Spleen (tissue), 11 donors: Measurements from ENCODE around the gene ARHGAP24. TPM values are rescaled to one million over a fixed set of nuclear protein-coding genes. Genes with fewer than 3 reads are reported as not detected.
A peak's percentile ranks its signal among the peaks of the same experiment; 100 is the strongest.

Experiments used
- DNase-seq: peaks from one replicate; pipeline ENCODE4 v3.0.0-alpha.2; 2020
- H3K27ac ChIP-seq, 8 donors: fragments of 200-600 bp; sonication (generic) in 7 of 8; 1 replicate in 4 of 8; 2 replicates in 4 of 8; pipeline versions ENCODE4 v1.5.0 to v1.8.0; 2016 to 2021; ENCODE audit warnings: inconsistent platforms in 4 of 8, mild to moderate bottlenecking in 4 of 8, moderate library complexity in 1 of 8
- H3K27me3 ChIP-seq, 7 donors: fragments of 200-600 bp; sonication (generic) in 6 of 7; replicated peaks in 1 of 7; 1 replicate in 4 of 7; 2 replicates in 3 of 7; pipeline versions ENCODE4 v1.5.0 to v1.8.0; 2016 to 2021; ENCODE audit warnings: inconsistent platforms in 3 of 7, mild to moderate bottlenecking in 1 of 7
- H3K36me3 ChIP-seq, 6 donors: fragments of 200-600 bp; sonication (generic) in 5 of 6; 1 replicate in 4 of 6; 2 replicates in 2 of 6; pipeline versions ENCODE4 v1.5.0 to v1.8.0; 2016 to 2021; ENCODE audit warnings: inconsistent platforms in 2 of 6
- H3K4me1 ChIP-seq, 6 donors: fragments of 200-600 bp; sonication (generic) in 5 of 6; 1 replicate in 3 of 6; 2 replicates in 3 of 6; pipeline versions ENCODE4 v1.5.0 to v1.8.0; 2016 to 2021; ENCODE audit warnings: inconsistent platforms in 3 of 6
- H3K4me3 ChIP-seq, 8 donors: fragments of 200-600 bp; sonication (generic) in 7 of 8; 1 replicate in 4 of 8; 2 replicates in 4 of 8; pipeline versions ENCODE4 v1.5.0 to v1.8.0; 2016 to 2021; ENCODE audit warnings: inconsistent platforms in 4 of 8, mild to moderate bottlenecking in 4 of 8, moderate library complexity in 2 of 8
- H3K9me3 ChIP-seq, 8 donors: fragments of 200-600 bp; sonication (generic) in 7 of 8; 1 replicate in 4 of 8; 2 replicates in 4 of 8; pipeline versions ENCODE4 v1.5.0 to v1.8.0; 2016 to 2021; ENCODE audit warnings: inconsistent platforms in 4 of 8
- POLR2A ChIP-seq, 3 donors: fragments of 450-650 bp; IDR thresholded peaks; one replicate each; pipeline ENCODE4 v1.5.1; 2017; ENCODE audit warnings: antibody characterized with exemption in 3 of 3, mild to moderate bottlenecking in 1 of 3
- POLR2AphosphoS5 ChIP-seq, 3 donors: sonication (generic); formaldehyde crosslinking; IDR thresholded peaks; one replicate each; pipeline ENCODE4 v1.5.1; 2017; ENCODE audit warnings: antibody characterized with exemption in 3 of 3
- WGBS, 5 donors: extraction: QIAGEN DNeasy Blood & Tissue Kit in 3 of 5; methylation state at CpG; one replicate each; pipeline versions ENCODE4 v1.1.5 to v1.1.7; 2013 to 2018; 5-methylcytosine and 5-hydroxymethylcytosine counted together
- intact Hi-C: fragments of 100-400 bp; cut with DNase I; formaldehyde crosslinking; loops from one replicate; pipeline ENCODE4 v1.15.0; 2023; ENCODE audit warnings: low total_unique reads
- polyA plus RNA-seq, 3 donors: library from polyadenylated mRNA; stranded (reverse); fragments of 200-250 nt; gene quantifications; one replicate each; pipeline ENCODE4 v1.2.1, GENCODE V29; 2013
- total RNA-seq, 7 donors: library from RNA; depleted of rRNA in 3 of 7; stranded (reverse); fragments of >200 nt in 3 of 7; fragmentation: NEBNext Ultra II Directional in 4 of 7; extraction: Animal tissue kit (Norgen Biotek cat#: 25700) in 4 of 7; gene quantifications; one replicate each; pipeline versions ENCODE4 v1.1.0 to v1.2.1, GENCODE V29; 2016 to 2021
- TF ChIP-seq, protein P1 (sequence below), 11 experiments: fragments of 200-600 bp in 7 of 11; fragments of 450-650 bp in 4 of 11; sonication (generic) in 4 of 11; IDR thresholded peaks in 8 of 11; conservative IDR thresholded peaks in 3 of 11; 1 replicate in 7 of 11; 2 replicates in 4 of 11; pipeline versions ENCODE4 v1.4.0 to v1.8.0; 2016 to 2021; ENCODE audit warnings: antibody characterized with exemption in 11 of 11, inconsistent platforms in 4 of 11, mild to moderate bottlenecking in 1 of 11
- donor health status: healthy with polysubstance abuse.
- donor health status: DM: no; HTN: no; CAD: no; lungs with moderate emphysema.
- donor health status: DM: no; HTN: no; CAD: no.
- donor health status: Bipolar disorder and iron deficiency.
- donor health status: healthy.
- donor health status: DM: no; HTN: no; CAD: no.
- donor health status: DM: yes; HTN: yes; CAD: no.

ARHGAP24 gene
- total and polyA plus RNA-seq, 10 donors: 23.1 to 199 (median 130) TPM

DNA sequence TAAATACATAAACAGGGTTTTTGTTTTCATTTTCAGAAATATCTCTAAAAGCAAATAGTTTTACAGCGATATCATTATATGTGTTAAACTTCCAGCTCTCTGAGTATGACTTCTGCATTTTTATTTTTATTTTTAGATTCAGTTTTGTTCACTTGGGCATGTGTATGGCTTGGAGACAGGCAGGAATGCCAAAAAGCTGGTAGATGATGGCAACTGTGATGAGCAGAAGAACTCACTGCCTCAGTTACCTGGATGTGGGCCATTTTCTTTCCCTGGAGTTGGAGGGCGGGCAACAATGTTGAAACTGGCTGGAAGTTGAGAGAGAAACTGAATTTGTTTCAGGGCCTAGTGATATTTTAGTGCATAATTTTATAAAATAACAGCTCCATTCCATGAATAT is 266.4 kb downstream of the ARHGAP24 start:
- intact Hi-C loops: no loop called here

DNA sequence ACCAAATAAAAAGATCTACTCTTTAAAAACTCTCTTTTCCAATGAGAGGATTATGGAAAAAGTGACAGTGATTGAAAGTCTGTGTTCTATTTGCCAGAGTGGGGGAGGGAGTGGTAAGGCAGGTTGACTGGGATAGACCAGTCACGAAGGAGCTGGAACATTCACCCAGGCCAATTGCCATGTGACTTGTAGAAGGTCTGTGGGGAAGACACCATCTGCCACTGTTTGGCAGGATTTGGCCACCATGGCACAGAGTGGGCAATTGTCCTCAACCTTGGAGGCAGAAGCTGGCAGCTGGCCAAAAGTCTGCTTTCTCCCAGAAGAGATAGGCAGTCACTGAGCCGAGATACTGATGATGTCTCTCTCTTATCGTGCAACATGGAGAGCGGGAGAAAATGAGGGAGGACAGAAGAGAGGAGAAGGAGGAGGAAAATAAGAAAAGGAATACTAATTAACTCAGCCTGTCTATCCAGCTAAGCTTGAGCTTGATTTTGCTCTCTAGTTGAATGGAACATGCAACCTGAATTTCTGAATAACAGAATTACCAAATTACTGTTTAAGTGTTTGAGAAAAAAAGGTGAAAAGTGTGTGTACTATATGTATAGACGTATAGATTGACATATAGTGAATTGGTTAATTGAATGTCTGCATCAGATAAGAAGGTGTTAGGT is 267.1 kb downstream of the ARHGAP24 start:
- H3K9me3 ChIP-seq: no peaks in the 10 kb centered on the region
- H3K27ac ChIP-seq: peak overlapping the region in 5 of 8 donors; percentile 6 to 79 (median 66)
- DNase-seq: no peak
- H3K36me3 ChIP-seq: no peaks in the 10 kb centered on the region
- 78 to 82% (median 80%) methylated on average over 5 of the region's 5 CpGs for WGBS, 5 donors
- no peak overlapping the region for H3K4me3 ChIP-seq
- H3K4me1 ChIP-seq: peaks cover 7 to 76% (median 48%) of the 10 kb centered on the region in 6 donors
- no peaks in the 10 kb centered on the region for H3K27me3 ChIP-seq
- intact Hi-C loops: no loop called here
- no peak for TF ChIP-seq POLR2A (IDR thresholded peaks at IDR 0.05)
- TF ChIP-seq POLR2AphosphoS5 (IDR thresholded peaks at IDR 0.05): peak in 2 of 3 donors; percentile 12 to 36

More for the DNA sequence above, 266.4 kb downstream of the ARHGAP24 start:
- Histone ChIP-seq H3K27ac (peak overlapping the region in 6 of 8 donors; percentile 6 to 79 (median 48)), H3K4me1 (peaks cover 6 to 76% (median 50%) of the 10 kb centered on the region in 6 donors), H3K27me3 (no peaks in the 10 kb centered on the region), H3K36me3 (no peaks in the 10 kb centered on the region), H3K9me3 (no peaks in the 10 kb centered on the region), H3K4me3 (no peak overlapping the region)
- TF ChIP-seq POLR2A (IDR thresholded peaks at IDR 0.05) (no peak), POLR2AphosphoS5 (IDR thresholded peaks at IDR 0.05) (no peak)
- TF ChIP-seq, protein P1, sequence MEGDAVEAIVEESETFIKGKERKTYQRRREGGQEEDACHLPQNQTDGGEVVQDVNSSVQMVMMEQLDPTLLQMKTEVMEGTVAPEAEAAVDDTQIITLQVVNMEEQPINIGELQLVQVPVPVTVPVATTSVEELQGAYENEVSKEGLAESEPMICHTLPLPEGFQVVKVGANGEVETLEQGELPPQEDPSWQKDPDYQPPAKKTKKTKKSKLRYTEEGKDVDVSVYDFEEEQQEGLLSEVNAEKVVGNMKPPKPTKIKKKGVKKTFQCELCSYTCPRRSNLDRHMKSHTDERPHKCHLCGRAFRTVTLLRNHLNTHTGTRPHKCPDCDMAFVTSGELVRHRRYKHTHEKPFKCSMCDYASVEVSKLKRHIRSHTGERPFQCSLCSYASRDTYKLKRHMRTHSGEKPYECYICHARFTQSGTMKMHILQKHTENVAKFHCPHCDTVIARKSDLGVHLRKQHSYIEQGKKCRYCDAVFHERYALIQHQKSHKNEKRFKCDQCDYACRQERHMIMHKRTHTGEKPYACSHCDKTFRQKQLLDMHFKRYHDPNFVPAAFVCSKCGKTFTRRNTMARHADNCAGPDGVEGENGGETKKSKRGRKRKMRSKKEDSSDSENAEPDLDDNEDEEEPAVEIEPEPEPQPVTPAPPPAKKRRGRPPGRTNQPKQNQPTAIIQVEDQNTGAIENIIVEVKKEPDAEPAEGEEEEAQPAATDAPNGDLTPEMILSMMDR (IDR thresholded peaks at IDR 0.05 in 8 of 11, conservative IDR thresholded peaks at IDR 0.05 in 3 of 11): no peak
- 78 to 89% (median 81%) methylated on average over 2 of the region's 2 CpGs for WGBS, 5 donors
- DNase-seq: no peak

DNA sequence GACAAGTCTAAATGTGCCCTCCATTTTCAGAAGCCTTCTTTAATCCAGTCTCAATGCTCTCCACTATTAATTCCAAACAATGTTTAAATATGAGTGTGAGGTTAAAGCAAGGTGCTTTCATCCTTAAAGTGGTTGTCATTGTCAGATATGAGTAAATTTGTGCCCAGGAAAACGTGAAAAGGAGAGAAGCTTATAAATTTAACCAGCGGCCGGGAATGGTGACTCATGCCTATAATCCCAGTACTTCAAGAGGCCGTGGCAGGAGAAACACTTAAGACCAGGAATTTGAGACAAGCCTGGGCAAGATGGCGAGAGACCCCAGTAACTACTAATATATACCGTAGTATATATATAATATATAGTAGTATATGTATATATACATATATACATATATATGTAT is 270.0 kb downstream of the ARHGAP24 start:
- WGBS, 5 donors: 88 to 96% (median 91%) methylated on average over 6 of the region's 6 CpGs
- intact Hi-C loops: loop anchor here (5.0 kb wide), 1 partner anchor 598 kb away; no protein-coding TSS in a partner anchor
- Histone ChIP-seq H3K9me3 (no peaks in the 10 kb centered on the region), H3K27me3 (no peaks in the 10 kb centered on the region), H3K4me1 (peaks cover 7 to 97% (median 58%) of the 10 kb centered on the region in 6 donors), H3K27ac (peak overlapping the region in 3 of 8 donors; percentile 66 to 79 (median 74)), H3K36me3 (no peaks in the 10 kb centered on the region), H3K4me3 (no peak overlapping the region)
- TF ChIP-seq POLR2AphosphoS5 (IDR thresholded peaks at IDR 0.05): no peak
- DNase-seq: no peak

DNA sequence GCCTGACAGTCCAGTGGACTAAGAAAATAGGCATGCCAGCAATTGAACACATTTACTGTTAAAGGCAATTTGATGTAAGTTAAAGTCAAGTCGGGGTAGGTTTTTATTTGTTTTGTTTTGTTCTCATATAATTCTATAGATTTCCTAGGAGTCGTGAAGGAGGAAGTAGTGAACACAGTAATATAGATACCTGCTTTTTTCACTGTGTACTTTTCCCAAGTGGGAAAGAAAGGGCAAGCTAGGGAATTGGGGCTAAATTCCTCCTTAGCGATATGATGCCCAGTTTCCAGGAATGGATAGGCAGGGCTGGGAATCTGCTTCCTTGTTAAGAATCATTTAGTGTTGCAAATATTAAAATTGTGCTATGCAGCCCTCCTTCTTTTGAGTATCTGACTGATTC is 271.0 kb downstream of the ARHGAP24 start:
- intact Hi-C loops: loop anchor here (5.0 kb wide), 1 partner anchor 599 kb away; no protein-coding TSS in a partner anchor
- TF ChIP-seq, protein P1 (IDR thresholded peaks at IDR 0.05 in 8 of 11, conservative IDR thresholded peaks at IDR 0.05 in 3 of 11): no peak
- TF ChIP-seq POLR2AphosphoS5 (IDR thresholded peaks at IDR 0.05) (no peak), POLR2A (IDR thresholded peaks at IDR 0.05) (no peak)
- Histone ChIP-seq H3K36me3 (no peaks in the 10 kb centered on the region), H3K27me3 (no peaks in the 10 kb centered on the region), H3K27ac (peak overlapping the region in 4 of 8 donors; percentile 21 to 56 (median 42)), H3K4me3 (no peak overlapping the region), H3K4me1 (peaks cover 7 to 89% (median 55%) of the 10 kb centered on the region in 6 donors), H3K9me3 (no peaks in the 10 kb centered on the region)
- no peak for DNase-seq
- WGBS, 5 donors: 62 to 73% (median 65%) methylated on average over 3 of the region's 3 CpGs

DNA sequence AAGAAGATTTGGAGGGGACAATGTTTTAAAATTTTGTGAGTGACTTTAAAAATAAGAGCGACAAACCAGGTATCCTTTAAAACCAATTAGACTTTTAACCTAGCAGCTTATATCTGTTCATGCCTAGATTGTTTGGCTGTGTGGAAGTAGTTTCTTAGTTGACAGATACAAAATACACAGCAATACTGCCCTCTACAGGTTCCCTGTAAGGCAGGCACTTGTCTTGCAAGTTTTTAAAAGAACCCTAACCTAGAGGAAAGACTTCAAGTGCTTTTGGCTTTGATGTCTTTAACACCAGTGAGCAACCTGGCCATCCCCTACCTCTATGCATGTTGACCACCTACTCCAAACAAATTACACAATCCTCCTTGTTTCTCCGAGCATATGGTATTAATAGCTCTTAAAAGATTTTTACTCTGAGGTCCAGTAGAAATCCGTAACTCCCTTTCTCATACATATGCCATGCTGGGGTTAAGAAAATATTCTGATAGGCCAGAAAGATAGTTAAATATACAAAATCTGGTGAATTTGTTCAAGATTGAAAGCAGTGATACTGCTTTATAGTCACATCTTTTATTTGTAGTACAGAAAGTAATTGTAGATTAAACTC is 273.0 kb downstream of the ARHGAP24 start:
- peaks cover under 1 to 81% (median 41%) of the 10 kb centered on the region in 6 donors for H3K4me1 ChIP-seq
- peak overlapping the region in 1 of 8 donors; percentile 16 for H3K27ac ChIP-seq
- no peak for DNase-seq
- TF ChIP-seq POLR2AphosphoS5 (IDR thresholded peaks at IDR 0.05): no peak
- TF ChIP-seq POLR2A (IDR thresholded peaks at IDR 0.05): no peak
- TF ChIP-seq, protein P1 (IDR thresholded peaks at IDR 0.05 in 8 of 11, conservative IDR thresholded peaks at IDR 0.05 in 3 of 11): peak; percentile 61 to 87 (median 83)
- intact Hi-C loops: loop anchor here (5.0 kb wide), 1 partner anchor 601 kb away; no protein-coding TSS in a partner anchor
- WGBS, 5 donors: 40 to 43% (median 40%) methylated on average over 3 of the region's 3 CpGs
- no peaks in the 10 kb centered on the region for H3K9me3 ChIP-seq
- no peaks in the 10 kb centered on the region for H3K27me3 ChIP-seq
- peaks cover 0 to 7% (median 0%) of the 10 kb centered on the region in 6 donors for H3K36me3 ChIP-seq
- no peak overlapping the region for H3K4me3 ChIP-seq
